22Rv1 (cell line): Measurements from ENCODE around the gene SHCBP1L.

ENCODE experiments used
- ZFX ChIP-seq: fragments of 450-650 bp; IDR thresholded peaks from 2 replicates; pipeline ENCODE4 v1.6.1; 2017; ENCODE audit warnings: antibody characterized with exemption, borderline replicate concordance
- TF ChIP-seq, protein P1 (sequence below): fragments of 450-650 bp; IDR thresholded peaks from 2 replicates; pipeline ENCODE4 v1.5.1; 2017; ENCODE audit warnings: mild to moderate bottlenecking

GRCh38 chr1:182917378-182917777 is 35.6 kb downstream of the SHCBP1L start:
- TF ChIP-seq, protein P1, sequence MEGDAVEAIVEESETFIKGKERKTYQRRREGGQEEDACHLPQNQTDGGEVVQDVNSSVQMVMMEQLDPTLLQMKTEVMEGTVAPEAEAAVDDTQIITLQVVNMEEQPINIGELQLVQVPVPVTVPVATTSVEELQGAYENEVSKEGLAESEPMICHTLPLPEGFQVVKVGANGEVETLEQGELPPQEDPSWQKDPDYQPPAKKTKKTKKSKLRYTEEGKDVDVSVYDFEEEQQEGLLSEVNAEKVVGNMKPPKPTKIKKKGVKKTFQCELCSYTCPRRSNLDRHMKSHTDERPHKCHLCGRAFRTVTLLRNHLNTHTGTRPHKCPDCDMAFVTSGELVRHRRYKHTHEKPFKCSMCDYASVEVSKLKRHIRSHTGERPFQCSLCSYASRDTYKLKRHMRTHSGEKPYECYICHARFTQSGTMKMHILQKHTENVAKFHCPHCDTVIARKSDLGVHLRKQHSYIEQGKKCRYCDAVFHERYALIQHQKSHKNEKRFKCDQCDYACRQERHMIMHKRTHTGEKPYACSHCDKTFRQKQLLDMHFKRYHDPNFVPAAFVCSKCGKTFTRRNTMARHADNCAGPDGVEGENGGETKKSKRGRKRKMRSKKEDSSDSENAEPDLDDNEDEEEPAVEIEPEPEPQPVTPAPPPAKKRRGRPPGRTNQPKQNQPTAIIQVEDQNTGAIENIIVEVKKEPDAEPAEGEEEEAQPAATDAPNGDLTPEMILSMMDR = no peak
- TF ChIP-seq ZFX = no peak
